Subcutaneous adipose tissue (tissue), 4 donors: ENCODE data around the gene NPLOC4. TPM values are rescaled to one million over a fixed set of nuclear protein-coding genes. Genes with fewer than 3 reads are reported as not detected.

Source experiments
- CTCF ChIP-seq: fragments of 450-650 bp; IDR thresholded peaks from one replicate; pipeline ENCODE4 v1.5.1; 2016; ENCODE audit warnings: low read depth, mild to moderate bottlenecking, control low read depth, antibody characterized with exemption, moderate library complexity
- total RNA-seq, 4 donors: library from RNA; depleted of rRNA; stranded (reverse); fragments of >200 nt; gene quantifications; one replicate each; pipeline ENCODE4 v1.1.0, GENCODE V29; 2016

NPLOC4 gene
- total RNA-seq, 4 donors from 2014 or later: 47.4 to 112 (median 62.8) TPM

GRCh38 chr17:81621494-81622130 lies 15.3 kb downstream of the NPLOC4 start:
- TF ChIP-seq CTCF: no peak

GRCh38 chr17:81616877-81617276 lies 20.0 kb downstream of the NPLOC4 start:
- no peak for TF ChIP-seq CTCF

GRCh38 chr17:81615401-81615930 lies 21.4 kb downstream of the NPLOC4 start:
- TF ChIP-seq CTCF: no peak

- TF ChIP-seq CTCF: no peak
Observed at GRCh38 chr17:81612172-81612970, 24.5 kb downstream of the NPLOC4 start.

GRCh38 chr17:81609541-81610311 lies 27.2 kb downstream of the NPLOC4 start:
- TF ChIP-seq CTCF: no peak

- TF ChIP-seq CTCF: no peak
Observed at GRCh38 chr17:81608605-81609004, 28.3 kb downstream of the NPLOC4 start.

GRCh38 chr17:81608082-81608481 lies 28.8 kb downstream of the NPLOC4 start:
- no peak for TF ChIP-seq CTCF
